Spleen (tissue), 7 donors: Measurements from ENCODE around the gene FMOD.

ENCODE experiments used
- CTCF ChIP-seq, 11 experiments: fragments of 200-600 bp in 7 of 11; fragments of 450-650 bp in 4 of 11; sonication (generic) in 4 of 11; IDR thresholded peaks in 8 of 11; conservative IDR thresholded peaks in 3 of 11; 1 replicate in 7 of 11; 2 replicates in 4 of 11; pipeline versions ENCODE4 v1.4.0 to v1.8.0; 2016 to 2021; ENCODE audit warnings: antibody characterized with exemption in 11 of 11, inconsistent platforms in 4 of 11, mild to moderate bottlenecking in 1 of 11
- POLR2A ChIP-seq, 3 donors: fragments of 450-650 bp; IDR thresholded peaks; one replicate each; pipeline ENCODE4 v1.5.1; 2017; ENCODE audit warnings: antibody characterized with exemption in 3 of 3, mild to moderate bottlenecking in 1 of 3
- POLR2AphosphoS5 ChIP-seq, 3 donors: sonication (generic); formaldehyde crosslinking; IDR thresholded peaks; one replicate each; pipeline ENCODE4 v1.5.1; 2017; ENCODE audit warnings: antibody characterized with exemption in 3 of 3
- donor health status: DM: no; HTN: no; CAD: no; lungs with moderate emphysema.
- donor health status: DM: no; HTN: no; CAD: no.
- donor health status: DM: no; HTN: no; CAD: no.

- TF ChIP-seq CTCF (IDR thresholded peaks at IDR 0.05 in 8 of 11, conservative IDR thresholded peaks at IDR 0.05 in 3 of 11) (no peak), POLR2AphosphoS5 (IDR thresholded peaks at IDR 0.05) (no peak), POLR2A (IDR thresholded peaks at IDR 0.05) (no peak)
Observed at GRCh38 chr1:203304391-203304918, 46.5 kb downstream of the FMOD start.
